Measurements from ENCODE around the gene ANKRD28.

DNA sequence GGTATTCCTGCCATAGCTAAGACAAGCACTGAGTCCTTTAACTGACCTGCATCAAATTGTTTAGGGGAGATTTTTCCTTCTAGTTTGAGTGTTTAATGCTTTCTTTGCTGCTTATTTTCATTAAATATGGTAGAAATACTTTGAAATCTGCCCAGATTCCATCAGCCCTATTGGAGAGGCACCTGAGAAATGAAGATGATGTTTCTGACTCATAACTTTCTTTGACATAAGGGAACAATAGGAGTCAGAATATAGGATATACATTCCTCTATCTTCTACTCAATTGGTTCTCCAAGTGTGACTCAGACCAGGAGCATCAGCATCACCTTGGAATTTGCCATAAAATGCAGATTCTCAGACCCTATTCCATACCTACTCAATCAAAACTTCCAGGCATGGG, 168.8 kb downstream of the ANKRD28 start:
- TF ChIP-seq EZH2 (optimal IDR thresholded peaks at IDR 0.05; ENCODE audit: low read depth, low read length), result no peak
- TF ChIP-seq CTCF (IDR thresholded peaks at IDR 0.05; ENCODE audit: low read length), result no peak
- TF ChIP-seq EZH2phosphoT487 (IDR thresholded peaks at IDR 0.05; ENCODE audit: low read length), result no peak
